Lower leg skin (tissue), 3 donors: ENCODE data around the gene ANKRD22.

Experiments used
- POLR2A ChIP-seq, 2 donors: fragments of 450-650 bp; IDR thresholded peaks; one replicate each; pipeline ENCODE4 v1.6.1; 2016 to 2017; ENCODE audit warnings: antibody characterized with exemption in 2 of 2, mild to moderate bottlenecking in 1 of 2, moderate library complexity in 1 of 2
- TF ChIP-seq, protein P1 (sequence below), 3 donors: fragments of 450-650 bp; IDR thresholded peaks; one replicate each; pipeline ENCODE4 v1.5.1; 2016; ENCODE audit warnings: antibody characterized with exemption in 3 of 3, mild to moderate bottlenecking in 3 of 3, moderate library complexity in 2 of 3

DNA sequence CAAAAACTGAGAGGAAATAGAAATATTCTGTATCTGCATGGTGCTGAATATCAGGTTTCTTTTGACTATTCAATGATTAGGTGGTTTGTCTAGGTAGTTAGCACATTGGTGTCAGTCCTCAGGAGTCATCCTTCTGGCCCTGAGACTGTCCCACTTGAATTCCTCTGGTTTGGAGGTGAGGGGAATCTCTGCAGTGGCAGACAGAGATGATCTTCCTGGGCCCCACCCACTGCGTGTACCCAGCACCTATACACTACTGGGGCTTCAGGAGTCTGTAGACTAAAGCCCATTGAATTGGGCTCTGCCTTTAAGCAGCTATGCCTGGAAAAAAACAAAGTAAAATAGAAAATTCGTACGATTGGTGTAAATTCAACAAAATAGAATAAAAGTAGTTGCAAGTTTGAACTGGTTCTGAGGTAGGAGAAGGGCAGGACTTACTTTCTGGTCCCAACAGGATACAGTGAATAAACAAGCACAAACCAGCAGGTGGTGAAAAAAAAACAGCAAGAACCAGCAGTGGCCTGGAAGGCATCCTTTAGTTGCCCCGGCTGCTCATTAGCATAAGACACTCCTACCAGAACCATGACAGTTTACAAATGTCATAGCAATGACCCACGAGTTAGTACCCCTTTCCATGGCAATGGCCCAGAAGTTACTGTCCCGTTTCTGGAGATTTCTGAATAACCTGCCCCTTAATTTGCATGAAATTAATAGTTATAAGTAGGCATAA, 47.4 kb downstream of the ANKRD22 start:
- TF ChIP-seq, protein P1, sequence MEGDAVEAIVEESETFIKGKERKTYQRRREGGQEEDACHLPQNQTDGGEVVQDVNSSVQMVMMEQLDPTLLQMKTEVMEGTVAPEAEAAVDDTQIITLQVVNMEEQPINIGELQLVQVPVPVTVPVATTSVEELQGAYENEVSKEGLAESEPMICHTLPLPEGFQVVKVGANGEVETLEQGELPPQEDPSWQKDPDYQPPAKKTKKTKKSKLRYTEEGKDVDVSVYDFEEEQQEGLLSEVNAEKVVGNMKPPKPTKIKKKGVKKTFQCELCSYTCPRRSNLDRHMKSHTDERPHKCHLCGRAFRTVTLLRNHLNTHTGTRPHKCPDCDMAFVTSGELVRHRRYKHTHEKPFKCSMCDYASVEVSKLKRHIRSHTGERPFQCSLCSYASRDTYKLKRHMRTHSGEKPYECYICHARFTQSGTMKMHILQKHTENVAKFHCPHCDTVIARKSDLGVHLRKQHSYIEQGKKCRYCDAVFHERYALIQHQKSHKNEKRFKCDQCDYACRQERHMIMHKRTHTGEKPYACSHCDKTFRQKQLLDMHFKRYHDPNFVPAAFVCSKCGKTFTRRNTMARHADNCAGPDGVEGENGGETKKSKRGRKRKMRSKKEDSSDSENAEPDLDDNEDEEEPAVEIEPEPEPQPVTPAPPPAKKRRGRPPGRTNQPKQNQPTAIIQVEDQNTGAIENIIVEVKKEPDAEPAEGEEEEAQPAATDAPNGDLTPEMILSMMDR (IDR thresholded peaks at IDR 0.05), result no peak
- TF ChIP-seq POLR2A (IDR thresholded peaks at IDR 0.05), result no peak
